Epithelial cell of proximal tubule (primary cell): ENCODE results near the gene TINAGL1. TPM values are rescaled to one million over a fixed set of nuclear protein-coding genes. Genes with fewer than 3 reads are reported as not detected.
A peak's percentile ranks its signal among the peaks of the same experiment; 100 is the strongest.

Experiments used
- DNase-seq: peaks from one replicate; pipeline ENCODE4 v3.0.0-alpha.2; 2011; ENCODE audit warnings: low read depth
- H3K4me3 ChIP-seq: 2 replicates; pipeline ENCODE4 v1.5.1; 2011; ENCODE audit warnings: low read depth, mild to moderate bottlenecking, low read length
- total RNA-seq: library from RNA; depleted of rRNA; stranded (reverse); fragments of >200 nt; gene quantifications from 2 replicates; pipeline ENCODE4 v1.2.3, GENCODE V29; 2015
- TF ChIP-seq, protein P1 (sequence below): conservative IDR thresholded peaks from 2 replicates; pipeline ENCODE4 v1.5.1; 2012; ENCODE audit warnings: low read depth, mild to moderate bottlenecking, low read length

The TINAGL1 gene
- total RNA-seq: 215 and 230 TPM in 2 replicates

DNA sequence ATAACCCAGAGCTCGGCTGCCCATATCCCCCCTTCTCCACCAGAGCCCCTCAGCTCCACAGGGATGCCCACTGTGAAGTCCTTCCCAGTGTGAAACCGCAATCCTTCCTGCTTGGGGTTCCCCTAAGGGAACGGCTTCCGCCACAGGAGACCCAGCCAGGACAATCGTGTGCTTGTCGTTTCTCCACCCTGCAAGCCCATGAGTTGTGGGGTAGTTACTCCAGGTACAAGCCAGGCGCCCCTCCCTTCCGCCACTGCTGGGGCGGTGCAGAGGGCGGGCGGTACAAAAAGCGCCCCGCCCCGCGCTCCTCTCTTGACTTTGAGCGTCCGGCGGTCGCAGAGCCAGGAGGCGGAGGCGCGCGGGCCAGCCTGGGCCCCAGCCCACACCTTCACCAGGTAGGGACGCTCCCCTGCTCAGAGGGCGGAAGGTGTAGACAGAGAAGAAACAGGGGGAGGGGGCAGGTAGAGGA, at the start of gene TINAGL1:
TSS of gene TINAGL1 (plus strand) at position 315 of the 469 bp plus-strand sequence. CDS start 634 bp downstream, outside the sequence.
- TF ChIP-seq, protein P1, sequence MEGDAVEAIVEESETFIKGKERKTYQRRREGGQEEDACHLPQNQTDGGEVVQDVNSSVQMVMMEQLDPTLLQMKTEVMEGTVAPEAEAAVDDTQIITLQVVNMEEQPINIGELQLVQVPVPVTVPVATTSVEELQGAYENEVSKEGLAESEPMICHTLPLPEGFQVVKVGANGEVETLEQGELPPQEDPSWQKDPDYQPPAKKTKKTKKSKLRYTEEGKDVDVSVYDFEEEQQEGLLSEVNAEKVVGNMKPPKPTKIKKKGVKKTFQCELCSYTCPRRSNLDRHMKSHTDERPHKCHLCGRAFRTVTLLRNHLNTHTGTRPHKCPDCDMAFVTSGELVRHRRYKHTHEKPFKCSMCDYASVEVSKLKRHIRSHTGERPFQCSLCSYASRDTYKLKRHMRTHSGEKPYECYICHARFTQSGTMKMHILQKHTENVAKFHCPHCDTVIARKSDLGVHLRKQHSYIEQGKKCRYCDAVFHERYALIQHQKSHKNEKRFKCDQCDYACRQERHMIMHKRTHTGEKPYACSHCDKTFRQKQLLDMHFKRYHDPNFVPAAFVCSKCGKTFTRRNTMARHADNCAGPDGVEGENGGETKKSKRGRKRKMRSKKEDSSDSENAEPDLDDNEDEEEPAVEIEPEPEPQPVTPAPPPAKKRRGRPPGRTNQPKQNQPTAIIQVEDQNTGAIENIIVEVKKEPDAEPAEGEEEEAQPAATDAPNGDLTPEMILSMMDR: no peak
- no peak for DNase-seq
- H3K4me3 ChIP-seq: peak within 1 kb of the TSS; percentile 94

DNA sequence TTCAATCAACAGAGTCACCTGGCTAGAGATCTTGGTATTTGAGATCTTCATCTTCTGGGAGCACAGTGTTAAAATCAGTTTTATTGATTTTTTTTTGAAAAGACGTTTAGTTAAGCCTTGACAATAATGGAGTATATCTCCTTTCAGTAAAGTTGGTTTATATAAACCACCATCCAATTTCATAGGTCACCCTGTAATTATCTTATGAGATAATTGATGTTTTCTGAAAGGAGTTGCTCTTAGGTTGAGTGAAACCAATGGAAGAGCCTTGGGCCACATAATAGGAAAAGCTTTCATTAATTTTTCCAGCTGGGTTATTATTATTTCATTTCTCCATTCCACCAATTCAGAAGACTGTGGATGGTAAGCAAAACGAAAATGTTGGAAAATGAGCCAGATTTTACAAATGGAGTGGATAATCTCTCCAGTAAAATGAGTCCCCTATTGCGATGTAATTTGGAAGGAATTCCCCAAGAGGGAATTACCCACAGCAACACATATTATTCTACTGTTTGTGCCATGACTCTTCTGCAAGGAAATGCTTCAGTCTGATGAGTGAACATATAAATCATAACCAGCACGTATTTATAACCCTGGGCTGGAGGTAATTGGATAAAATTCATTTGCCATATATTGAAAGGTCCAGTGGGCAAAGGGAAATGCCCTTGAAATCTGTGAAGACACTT, 46.2 kb upstream of the TINAGL1 start:
- no peak for DNase-seq
- TF ChIP-seq, protein P1: no peak
- H3K4me3 ChIP-seq: no peak overlapping the region

GRCh38 chr1:31531177-31531999, 44.9 kb upstream of the TINAGL1 start:
- H3K4me3 ChIP-seq: no peak overlapping the region
- DNase-seq: no peak
- TF ChIP-seq, protein P1: no peak

GRCh38 chr1:31532173-31532572, 44.1 kb upstream of the TINAGL1 start:
- DNase-seq: no peak
- H3K4me3 ChIP-seq: no peak overlapping the region
- TF ChIP-seq, protein P1: no peak

DNA sequence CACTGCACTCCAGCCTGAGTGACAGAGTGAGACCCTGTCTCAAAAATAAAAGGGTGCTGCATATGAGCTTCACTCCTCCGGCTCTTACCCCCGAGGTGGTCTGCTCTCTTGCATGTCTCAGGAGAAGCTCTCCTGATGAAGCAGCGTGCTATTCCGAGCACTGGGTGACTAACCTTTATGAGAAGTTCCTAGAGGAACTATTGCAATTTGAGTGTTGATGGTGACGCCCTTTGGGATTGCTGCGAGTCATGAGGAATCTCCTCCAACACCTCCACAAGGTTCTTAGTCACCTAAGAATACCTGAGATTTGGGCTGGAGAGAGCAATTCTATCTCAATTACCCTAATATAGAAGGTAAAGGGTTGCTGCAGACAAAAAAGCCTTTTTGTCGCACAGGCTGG, 40.8 kb upstream of the TINAGL1 start:
- DNase-seq: no peak
- TF ChIP-seq, protein P1: no peak
- no peak overlapping the region for H3K4me3 ChIP-seq

- TF ChIP-seq, protein P1: no peak
- no peak overlapping the region for H3K4me3 ChIP-seq
- DNase-seq: no peak
These were observed 37.0 kb upstream of the TINAGL1 start for GRCh38 chr1:31539329-31539728.
